ENCODE results near the gene RAP1GAP2. TPM values are rescaled to one million over a fixed set of nuclear protein-coding genes. Genes with fewer than 3 reads are reported as not detected.
"Not testable (repeated sequence)": the region's sequence is repeated elsewhere in the genome, so short reads cannot be mapped to it uniquely, and the experiment has no call there.

The RAP1GAP2 gene
- total RNA-seq, 3 donors from 2014 or later (not counting 1 experiment from before 2014, with no cell fraction given), result 274 to 418 (median 390) TPM

DNA sequence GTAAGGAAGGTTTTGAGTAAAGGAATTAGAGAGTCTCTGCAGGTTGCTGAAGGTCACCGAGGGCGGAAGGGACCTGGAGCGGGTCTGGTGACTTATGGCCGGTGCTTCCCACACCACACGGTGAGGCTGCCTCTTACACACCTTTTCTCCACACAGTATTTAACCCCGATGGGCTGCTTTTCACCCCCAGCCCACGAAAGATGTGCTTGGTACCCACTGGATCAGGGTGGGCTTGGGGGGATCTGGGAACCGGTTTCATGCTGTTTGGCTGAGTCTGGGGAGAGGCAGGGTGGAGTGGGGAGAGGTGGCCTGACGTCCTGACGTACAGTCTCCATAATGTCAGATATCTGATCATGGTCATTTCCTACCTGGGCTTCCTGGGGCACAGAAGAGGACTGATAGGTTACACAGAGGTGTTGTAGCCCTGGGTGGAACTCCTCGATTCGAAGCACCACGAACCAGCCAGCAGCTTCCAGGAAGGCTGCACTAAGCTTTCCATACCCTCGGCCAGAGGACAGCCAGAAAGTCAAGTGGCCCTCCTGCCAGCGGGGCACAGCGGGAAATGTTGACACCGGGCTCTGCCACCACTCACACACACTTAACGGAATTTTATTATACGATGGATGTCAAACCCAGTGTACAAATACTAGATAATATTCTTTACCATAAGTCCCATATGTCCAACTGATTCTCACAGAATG, 233.1 kb downstream of the RAP1GAP2 start:
- H3K27ac Mint-ChIP-seq, result peak overlapping the region in 1 of 2 donors; percentile 33

DNA sequence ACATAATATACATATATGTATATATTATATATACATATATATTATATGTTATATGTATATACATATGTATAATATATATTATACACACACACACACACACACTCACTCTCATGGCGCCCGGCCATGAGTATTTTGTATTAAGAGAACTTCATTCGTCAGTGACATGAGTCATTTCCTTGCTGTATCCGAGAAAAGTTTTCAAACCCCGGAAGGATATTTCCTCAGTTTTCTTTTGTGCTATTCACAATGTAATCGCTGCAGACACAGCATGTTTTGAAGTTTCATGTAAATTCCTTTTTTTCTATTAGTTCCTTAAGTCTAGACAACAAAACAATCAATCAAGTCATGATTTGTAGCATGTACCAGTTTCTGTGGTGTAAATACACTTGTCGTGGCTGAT, 233.9 kb downstream of the RAP1GAP2 start:
- Histone ChIP-seq H3K27me3 (ENCODE audit: control insufficient read depth, insufficient read depth, low read length) (no peaks in the 10 kb centered on the region), H3K36me3 (ENCODE audit: control insufficient read depth, insufficient read depth, low read length) (peaks cover 67% of the 10 kb centered on the region), H3K4me3 (ENCODE audit: low read length) (no peak overlapping the region), H3K9me3 (ENCODE audit: control insufficient read depth, insufficient read depth, low read length) (no peaks in the 10 kb centered on the region), H3K27ac (ENCODE audit: low read length) (no peak overlapping the region), H3K4me1 (ENCODE audit: control insufficient read depth, insufficient read depth, low read length) (no peaks in the 10 kb centered on the region)
- WGBS (ENCODE audit: insufficient coverage), result 94% methylated on average over 7 of the region's 7 CpGs
- Mint-ChIP-seq H3K36me3 (peaks cover 12% of the 10 kb centered on the region), H3K27ac (peak overlapping the region in 1 of 2 donors; percentile 11), H3K27me3 (ENCODE audit: low read depth in 2 of 2) (no peaks in the 10 kb centered on the region), H3K4me1 (peaks cover 7 to 30% of the 10 kb centered on the region in 2 donors), H3K9me3 (no peaks in the 10 kb centered on the region), H3K4me3 (no peak overlapping the region)
- intact Hi-C loops (cut with micrococcal nuclease), result no loop called here
- DNase-seq, result no peak
- no peak for ATAC-seq
- TF ChIP-seq, protein P1, sequence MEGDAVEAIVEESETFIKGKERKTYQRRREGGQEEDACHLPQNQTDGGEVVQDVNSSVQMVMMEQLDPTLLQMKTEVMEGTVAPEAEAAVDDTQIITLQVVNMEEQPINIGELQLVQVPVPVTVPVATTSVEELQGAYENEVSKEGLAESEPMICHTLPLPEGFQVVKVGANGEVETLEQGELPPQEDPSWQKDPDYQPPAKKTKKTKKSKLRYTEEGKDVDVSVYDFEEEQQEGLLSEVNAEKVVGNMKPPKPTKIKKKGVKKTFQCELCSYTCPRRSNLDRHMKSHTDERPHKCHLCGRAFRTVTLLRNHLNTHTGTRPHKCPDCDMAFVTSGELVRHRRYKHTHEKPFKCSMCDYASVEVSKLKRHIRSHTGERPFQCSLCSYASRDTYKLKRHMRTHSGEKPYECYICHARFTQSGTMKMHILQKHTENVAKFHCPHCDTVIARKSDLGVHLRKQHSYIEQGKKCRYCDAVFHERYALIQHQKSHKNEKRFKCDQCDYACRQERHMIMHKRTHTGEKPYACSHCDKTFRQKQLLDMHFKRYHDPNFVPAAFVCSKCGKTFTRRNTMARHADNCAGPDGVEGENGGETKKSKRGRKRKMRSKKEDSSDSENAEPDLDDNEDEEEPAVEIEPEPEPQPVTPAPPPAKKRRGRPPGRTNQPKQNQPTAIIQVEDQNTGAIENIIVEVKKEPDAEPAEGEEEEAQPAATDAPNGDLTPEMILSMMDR (IDR thresholded peaks at IDR 0.05), result no peak

More for the DNA sequence above, 233.1 kb downstream of the RAP1GAP2 start:
- H3K4me1 Mint-ChIP-seq, result peaks cover 9 to 30% of the 10 kb centered on the region in 2 donors
- TF ChIP-seq, protein P1 (IDR thresholded peaks at IDR 0.05), result no peak
- Histone ChIP-seq H3K27ac (ENCODE audit: low read length) (no peak overlapping the region), H3K9me3 (ENCODE audit: control insufficient read depth, insufficient read depth, low read length) (no peaks in the 10 kb centered on the region), H3K4me3 (ENCODE audit: low read length) (no peak overlapping the region), H3K36me3 (ENCODE audit: control insufficient read depth, insufficient read depth, low read length) (peaks cover 69% of the 10 kb centered on the region), H3K27me3 (ENCODE audit: control insufficient read depth, insufficient read depth, low read length) (no peaks in the 10 kb centered on the region), H3K4me1 (ENCODE audit: control insufficient read depth, insufficient read depth, low read length) (no peaks in the 10 kb centered on the region)
- DNase-seq (no peak), ATAC-seq (no peak)
- WGBS (ENCODE audit: insufficient coverage), result 94% methylated on average over 18 of the region's 19 CpGs
- no peak overlapping the region for H3K4me3 Mint-ChIP-seq
- intact Hi-C loops (cut with micrococcal nuclease), result no loop called here
- no peaks in the 10 kb centered on the region for H3K27me3 Mint-ChIP-seq (ENCODE audit: low read depth in 2 of 2)
- H3K36me3 Mint-ChIP-seq, result peaks cover 16% of the 10 kb centered on the region
- no peaks in the 10 kb centered on the region for H3K9me3 Mint-ChIP-seq

DNA sequence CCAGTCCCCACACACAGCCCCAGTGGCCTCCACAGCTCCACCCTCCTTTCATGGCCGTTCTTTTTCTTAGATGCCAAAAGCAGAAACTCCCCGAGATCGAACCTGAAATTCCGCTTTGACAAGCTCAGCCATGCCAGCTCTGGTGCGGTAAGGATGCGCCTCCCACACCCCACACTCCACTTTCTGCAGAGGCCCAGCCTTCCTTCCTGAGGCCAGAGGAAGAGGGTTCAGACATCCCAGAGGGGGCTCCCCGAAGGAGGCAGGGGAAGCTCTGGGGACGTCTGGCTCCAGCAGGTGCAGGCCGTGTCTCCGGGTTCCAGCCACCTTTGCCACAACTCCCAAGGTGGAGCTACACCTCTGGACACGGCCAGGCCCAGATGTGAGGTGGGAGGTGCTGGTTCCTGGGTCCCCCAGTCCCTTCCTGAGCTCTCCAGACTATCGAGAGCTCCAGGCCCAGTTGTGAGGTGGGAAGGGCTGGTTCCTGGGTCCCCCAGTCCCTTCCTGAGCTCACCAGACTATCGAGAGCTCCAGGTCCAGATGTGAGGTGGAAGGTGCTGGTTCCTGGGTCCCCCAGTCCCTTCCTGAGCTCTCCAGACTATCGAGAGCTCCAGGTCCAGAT, 234.7 kb downstream of the RAP1GAP2 start:
- intact Hi-C loops (cut with micrococcal nuclease); H3K4me1 ChIP-seq (ENCODE audit: control insufficient read depth, insufficient read depth, low read length); H3K4me3 Mint-ChIP-seq; H3K27me3 ChIP-seq (ENCODE audit: control insufficient read depth, insufficient read depth, low read length); H3K27ac ChIP-seq (ENCODE audit: low read length); DNase-seq; H3K4me3 ChIP-seq (ENCODE audit: low read length); H3K9me3 Mint-ChIP-seq; ATAC-seq; H3K27me3 Mint-ChIP-seq (ENCODE audit: low read depth in 2 of 2); H3K9me3 ChIP-seq (ENCODE audit: control insufficient read depth, insufficient read depth, low read length): not testable (repeated sequence)
- Mint-ChIP-seq H3K27ac (peak overlapping the region in 1 of 2 donors; percentile 11), H3K4me1 (peaks cover 7 to 36% of the 10 kb centered on the region in 2 donors), H3K36me3 (peaks cover 12% of the 10 kb centered on the region)
- H3K36me3 ChIP-seq (ENCODE audit: control insufficient read depth, insufficient read depth, low read length), result peaks cover 61% of the 10 kb centered on the region
- 90% methylated on average over 14 of the region's 14 CpGs for WGBS (ENCODE audit: insufficient coverage)

Data from natural killer cell (primary cell).